Smooth muscle cell (in vitro differentiated cells): Measurements from ENCODE around the gene PQBP1. TPM values are rescaled to one million over a fixed set of nuclear protein-coding genes. Genes with fewer than 3 reads are reported as not detected.

Experiments
- DNase-seq: peaks from one replicate; lab custom pipeline; 2025; ENCODE audit not compliant: unreplicated experiment; lab: John Stamatoyannopoulos, UW
- H2AFZ ChIP-seq: fragments of 200-600 bp; sonication (generic); 2 replicates; pipeline ENCODE4 v1.6.0; 2016; ENCODE audit warnings: antibody characterized with exemption, low read depth, mild to moderate bottlenecking
- H3F3A ChIP-seq: fragments of 200-600 bp; sonication (generic); 2 replicates; pipeline ENCODE4 v1.6.0; 2017; ENCODE audit warnings: antibody characterized with exemption, low read depth
- H3K27ac ChIP-seq: fragments of 200-600 bp; sonication (generic); 2 replicates; pipeline ENCODE4 v1.5.1; 2016; ENCODE audit warnings: low read depth, mild to moderate bottlenecking
- H3K27me3 ChIP-seq: fragments of 200-600 bp; sonication (generic); 2 replicates; pipeline ENCODE4 v1.6.1; 2016; ENCODE audit warnings: low read depth, mild to moderate bottlenecking
- H3K36me3 ChIP-seq: fragments of 200-600 bp; sonication (generic); 2 replicates; pipeline ENCODE4 v1.5.1; 2016; ENCODE audit warnings: low read depth
- H3K4me1 ChIP-seq: fragments of 200-600 bp; sonication (generic); 2 replicates; pipeline ENCODE4 v1.5.1; 2016; ENCODE audit warnings: low read depth
- H3K4me2 ChIP-seq: fragments of 200-600 bp; sonication (generic); 2 replicates; pipeline ENCODE4 v1.6.0; 2016; ENCODE audit warnings: mild to moderate bottlenecking
- H3K4me3 ChIP-seq: fragments of 200-600 bp; sonication (generic); 2 replicates; pipeline ENCODE4 v1.5.1; 2016; ENCODE audit warnings: mild to moderate bottlenecking
- H3K79me2 ChIP-seq: fragments of 200-600 bp; sonication (generic); 2 replicates; pipeline ENCODE4 v1.6.0; 2016; ENCODE audit warnings: low read depth, mild to moderate bottlenecking
- H3K9ac ChIP-seq: fragments of 200-600 bp; sonication (generic); 2 replicates; pipeline ENCODE4 v1.6.0; 2016; ENCODE audit warnings: low read depth
- H3K9me3 ChIP-seq: fragments of 200-600 bp; sonication (generic); replicated peaks from 2 replicates; pipeline ENCODE4 v1.5.1; 2016; ENCODE audit warnings: low read depth
- H4K20me1 ChIP-seq: fragments of 200-600 bp; sonication (generic); 2 replicates; pipeline ENCODE4 v1.6.0; 2016; ENCODE audit warnings: low read depth
- CTCF ChIP-seq: fragments of 200-600 bp; sonication (generic); IDR thresholded peaks from 2 replicates; pipeline ENCODE4 v1.5.1; 2017; ENCODE audit warnings: borderline replicate concordance, mild to moderate bottlenecking, antibody characterized with exemption; ENCODE audit not compliant: insufficient read depth, poor library complexity, severe bottlenecking
- WGBS: methylation state at CpG from one replicate; pipeline ENCODE4 v1.1.7; 2016; ENCODE audit warnings: low lambda C conversion rate; 5-methylcytosine and 5-hydroxymethylcytosine counted together
- polyA plus RNA-seq: library from polyadenylated mRNA; unstranded; fragments of >200 nt; fragmentation: Nextera tagmentation; extraction: Ambion mirVana; gene quantifications from 2 replicates; pipeline ENCODE4 v1.2.1, GENCODE V29; 2016
- total RNA-seq: library from RNA; depleted of rRNA; stranded (reverse); fragments of >200 nt; gene quantifications from 2 replicates; pipeline ENCODE4 v1.2.3, GENCODE V29; 2014

Gene PQBP1
- total and polyA plus RNA-seq, 2 experiments from 2014 or later: 20.6 to 46.7 TPM

DNA sequence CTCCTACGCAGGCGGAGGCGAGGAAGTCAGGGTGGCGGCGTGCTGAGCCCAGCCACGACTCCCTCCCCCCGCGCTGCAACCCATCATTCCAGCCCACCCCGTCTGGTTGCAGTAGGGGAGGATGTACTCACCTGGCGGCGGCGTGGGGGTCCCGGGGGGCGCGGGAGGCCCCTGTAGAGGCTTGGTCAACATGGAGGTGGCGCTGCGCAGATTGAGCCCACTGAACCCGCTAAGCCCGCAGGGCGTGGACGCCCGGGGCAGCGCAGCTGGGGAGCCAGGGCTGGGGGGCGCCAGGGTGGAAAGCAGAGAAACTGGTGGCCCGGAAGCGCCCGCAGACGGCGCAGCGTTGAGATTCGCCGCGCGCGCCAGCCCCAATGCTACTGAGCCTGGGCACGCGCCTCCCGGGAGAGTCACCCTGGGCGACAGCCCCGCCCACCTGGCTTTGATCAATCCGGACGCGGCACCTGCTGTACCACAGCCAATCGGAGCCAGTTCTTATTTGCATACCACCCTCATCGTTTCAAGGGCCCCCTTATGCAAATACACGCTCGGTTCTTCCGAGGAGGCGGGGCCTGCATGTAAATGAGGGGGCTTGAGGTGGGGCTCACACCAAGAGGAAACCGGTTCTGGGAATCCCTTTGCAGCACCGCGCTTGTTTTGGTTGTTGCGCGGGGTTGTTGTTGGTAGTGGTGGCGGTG is 21.1 kb downstream of the PQBP1 start, which contains the start of gene PIM2:
PIM2 (minus strand) TSS at position 382 of the 698 bp plus-strand sequence; CDS start at position 192, 190 bp downstream.
- WGBS: 32% methylated on average over 53 of the region's 55 CpGs
- peak within 1 kb of the TSS; percentile 64 for H3K9ac ChIP-seq
- H3K79me2 ChIP-seq: no peaks in the 10 kb centered on the region
- no peaks in the 10 kb centered on the region for H4K20me1 ChIP-seq
- DNase-seq: peak; percentile 56
- H3K9me3 ChIP-seq: no peaks in the 10 kb centered on the region
- H3F3A ChIP-seq: no peaks in the 10 kb centered on the region
- no peak for TF ChIP-seq CTCF
- H3K4me2 ChIP-seq: peak within 1 kb of the TSS; percentile 90
- peak within 1 kb of the TSS; percentile 73 for H3K27ac ChIP-seq
- no peaks in the 10 kb centered on the region for H3K36me3 ChIP-seq
- no peak within 1 kb of the TSS for H2AFZ ChIP-seq
- H3K4me3 ChIP-seq: peak within 1 kb of the TSS; percentile 59
- peaks cover 3% of the 10 kb centered on the region for H3K4me1 ChIP-seq
- no peaks in the 10 kb centered on the region for H3K27me3 ChIP-seq

GRCh38 chrX:48919360-48919841 is 21.7 kb downstream of the PQBP1 start:
- no peak for TF ChIP-seq CTCF
- Histone ChIP-seq H3K27ac (peak overlapping the region; percentile 73), H4K20me1 (no peaks in the 10 kb centered on the region), H3K9me3 (no peaks in the 10 kb centered on the region), H3K4me2 (peak overlapping the region; percentile 90), H3K9ac (no peak overlapping the region), H3F3A (no peaks in the 10 kb centered on the region), H3K4me3 (peak overlapping the region; percentile 59), H3K27me3 (no peaks in the 10 kb centered on the region), H3K4me1 (peaks cover 3% of the 10 kb centered on the region), H2AFZ (no peak overlapping the region), H3K79me2 (no peaks in the 10 kb centered on the region), H3K36me3 (no peaks in the 10 kb centered on the region)
- no peak for DNase-seq
- WGBS: 28% methylated on average over 15 of the region's 15 CpGs

GRCh38 chrX:48919947-48920717 is 22.4 kb downstream of the PQBP1 start:
- H3K36me3 ChIP-seq: no peaks in the 10 kb centered on the region
- no peaks in the 10 kb centered on the region for H3F3A ChIP-seq
- no peaks in the 10 kb centered on the region for H3K9me3 ChIP-seq
- peak overlapping the region; percentile 73 for H3K27ac ChIP-seq
- no peaks in the 10 kb centered on the region for H3K27me3 ChIP-seq
- no peak for TF ChIP-seq CTCF
- H3K4me1 ChIP-seq: peaks cover 3% of the 10 kb centered on the region
- WGBS: 52% methylated on average over 8 of the region's 8 CpGs
- H3K79me2 ChIP-seq: no peaks in the 10 kb centered on the region
- no peak overlapping the region for H3K9ac ChIP-seq
- no peak overlapping the region for H3K4me3 ChIP-seq
- no peak for DNase-seq
- H2AFZ ChIP-seq: no peak overlapping the region
- H4K20me1 ChIP-seq: no peaks in the 10 kb centered on the region
- H3K4me2 ChIP-seq: peak overlapping the region; percentile 90
